ENCODE data around the gene FAM237A. TPM values are rescaled to one million over a fixed set of nuclear protein-coding genes. Genes with fewer than 3 reads are reported as not detected.

Gene FAM237A
- total and polyA plus RNA-seq, 11 donors = 0.56 to 3.4 (median 1.4) TPM; not detected in 8

DNA sequence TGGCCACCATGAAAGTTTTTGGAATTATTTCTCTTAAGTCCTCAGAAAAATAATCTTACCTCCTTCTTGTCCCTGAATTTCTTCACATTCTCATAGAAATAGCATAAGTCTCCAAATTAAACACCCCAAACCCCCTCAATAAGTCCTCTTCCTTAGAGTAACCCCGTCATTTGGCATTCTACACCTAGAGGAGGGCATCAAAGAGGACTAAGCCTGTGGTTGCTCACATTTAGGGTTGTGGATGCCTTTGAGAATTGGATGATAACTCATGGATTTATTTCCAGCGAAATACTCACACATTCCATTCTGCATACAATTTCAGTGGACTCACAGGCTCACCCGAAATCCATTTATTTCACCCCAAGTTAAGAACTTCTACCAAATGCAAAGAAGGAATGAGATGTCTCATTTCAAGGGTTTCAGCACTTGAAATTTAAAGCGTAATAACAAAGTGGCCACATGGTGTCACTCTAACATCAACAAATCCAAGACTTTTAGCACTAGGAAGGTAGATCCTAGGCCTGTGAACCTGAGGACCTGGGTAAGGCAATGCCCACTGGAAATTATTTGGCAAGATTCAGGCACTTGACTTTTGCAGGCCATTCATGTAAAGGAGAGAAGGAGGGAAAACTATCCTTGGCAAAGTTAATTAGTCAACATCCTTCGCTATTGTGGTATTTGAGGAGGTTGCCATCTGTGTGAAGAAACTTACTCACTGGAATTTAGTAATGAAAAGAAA, 51.3 kb downstream of the FAM237A start:
- Histone ChIP-seq H3K27ac (no peak overlapping the region), H3K4me3 (no peak overlapping the region), H3K9me3 (no peaks in the 10 kb centered on the region), H3K36me3 (no peaks in the 10 kb centered on the region), H3K27me3 (peaks cover 0 to 5% (median 0%) of the 10 kb centered on the region in 9 donors), H3K4me1 (no peaks in the 10 kb centered on the region)
- WGBS, 4 donors = 25 to 30% (median 26%) methylated on average over 5 of the region's 5 CpGs
- peak in 3 of 4 donors; percentile 60 to 74 (median 67) for ATAC-seq
- DNase-seq = no peak
- TF ChIP-seq, protein P1, sequence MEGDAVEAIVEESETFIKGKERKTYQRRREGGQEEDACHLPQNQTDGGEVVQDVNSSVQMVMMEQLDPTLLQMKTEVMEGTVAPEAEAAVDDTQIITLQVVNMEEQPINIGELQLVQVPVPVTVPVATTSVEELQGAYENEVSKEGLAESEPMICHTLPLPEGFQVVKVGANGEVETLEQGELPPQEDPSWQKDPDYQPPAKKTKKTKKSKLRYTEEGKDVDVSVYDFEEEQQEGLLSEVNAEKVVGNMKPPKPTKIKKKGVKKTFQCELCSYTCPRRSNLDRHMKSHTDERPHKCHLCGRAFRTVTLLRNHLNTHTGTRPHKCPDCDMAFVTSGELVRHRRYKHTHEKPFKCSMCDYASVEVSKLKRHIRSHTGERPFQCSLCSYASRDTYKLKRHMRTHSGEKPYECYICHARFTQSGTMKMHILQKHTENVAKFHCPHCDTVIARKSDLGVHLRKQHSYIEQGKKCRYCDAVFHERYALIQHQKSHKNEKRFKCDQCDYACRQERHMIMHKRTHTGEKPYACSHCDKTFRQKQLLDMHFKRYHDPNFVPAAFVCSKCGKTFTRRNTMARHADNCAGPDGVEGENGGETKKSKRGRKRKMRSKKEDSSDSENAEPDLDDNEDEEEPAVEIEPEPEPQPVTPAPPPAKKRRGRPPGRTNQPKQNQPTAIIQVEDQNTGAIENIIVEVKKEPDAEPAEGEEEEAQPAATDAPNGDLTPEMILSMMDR (IDR thresholded peaks at IDR 0.05) = peak; percentile 48 to 78 (median 62)
- no peak for TF ChIP-seq POLR2A (IDR thresholded peaks at IDR 0.05)
- intact Hi-C loops (cut with DNase I) = loop anchor here (2.0 to 10.0 kb wide), 9 partner anchors 74 to 784 kb away; partner anchors contain the start of genes FASTKD2 (in 1 of the 10) and MDH1B (in 1 of the 10)

DNA sequence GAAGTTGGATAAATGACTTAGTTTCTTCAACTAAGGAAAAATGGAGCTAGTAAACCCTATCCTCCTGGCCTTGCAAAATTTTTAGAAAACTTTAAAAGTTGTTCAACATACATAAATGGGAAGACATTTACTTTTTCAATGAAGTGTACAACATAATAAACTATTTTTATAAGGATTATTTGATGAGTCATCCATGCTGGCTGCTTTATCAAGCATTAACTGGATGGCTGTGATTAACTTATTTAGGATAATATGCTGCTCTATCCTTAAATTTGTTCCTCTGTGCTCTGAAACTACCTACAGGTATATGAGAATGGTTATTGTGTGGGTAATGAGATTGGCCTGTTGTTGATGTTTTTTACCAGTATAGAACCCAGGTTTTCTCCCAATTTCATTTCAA, 54.6 kb downstream of the FAM237A start:
- ATAC-seq (no peak), DNase-seq (no peak)
- intact Hi-C loops (cut with DNase I) = loop anchor here in 4 of 10 donors (5.0 to 10.0 kb wide), 3 partner anchors 80 to 778 kb away; no protein-coding TSS in a partner anchor
- no peaks in the 10 kb centered on the region for H3K9me3 ChIP-seq
- peaks cover 0 to 14% (median 0%) of the 10 kb centered on the region in 9 donors for H3K27me3 ChIP-seq
- H3K4me3 ChIP-seq = no peak overlapping the region
- H3K27ac ChIP-seq = no peak overlapping the region
- no peaks in the 10 kb centered on the region for H3K4me1 ChIP-seq
- H3K36me3 ChIP-seq = no peaks in the 10 kb centered on the region
- no peak for TF ChIP-seq POLR2A (IDR thresholded peaks at IDR 0.05)
- TF ChIP-seq, protein P1 (IDR thresholded peaks at IDR 0.05) = no peak

DNA sequence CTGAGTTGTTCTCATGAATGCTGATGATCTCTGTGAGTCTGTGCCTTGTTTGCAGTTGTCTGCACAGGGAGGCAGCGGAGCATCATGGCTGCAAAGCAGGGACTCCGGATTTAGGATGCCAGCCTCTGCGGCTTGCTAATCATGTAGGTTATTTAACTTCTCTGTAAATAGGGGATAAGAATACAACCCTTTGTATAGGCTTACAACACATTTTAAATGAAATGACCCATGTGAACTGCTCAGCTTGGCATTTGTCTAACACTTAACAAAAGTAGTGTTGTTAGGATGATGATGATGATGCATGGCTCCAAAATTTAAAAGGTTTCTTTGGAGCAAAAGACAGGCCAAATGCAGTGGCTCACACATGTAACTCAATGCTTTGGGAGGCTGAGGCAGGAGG, 56.5 kb downstream of the FAM237A start:
- Histone ChIP-seq H3K4me3 (no peak overlapping the region), H3K27me3 (peaks cover 0 to 16% (median 0%) of the 10 kb centered on the region in 9 donors), H3K27ac (no peak overlapping the region), H3K36me3 (no peaks in the 10 kb centered on the region), H3K4me1 (no peaks in the 10 kb centered on the region), H3K9me3 (no peaks in the 10 kb centered on the region)
- DNase-seq (no peak), ATAC-seq (no peak)
- TF ChIP-seq POLR2A (IDR thresholded peaks at IDR 0.05) = no peak
- 60 to 89% (median 87%) methylated on average over 3 of the region's 3 CpGs for WGBS, 4 donors
- intact Hi-C loops (cut with DNase I) = loop anchor here in 4 of 10 donors (5.0 to 10.0 kb wide), 3 partner anchors 78 to 776 kb away; no protein-coding TSS in a partner anchor

Other genes with a start within 250 kb of the FAM237A start
- gene ADAM23, start 199.0 kb upstream of the FAM237A start, total RNA-seq = 10 to 100 TPM; 36.0 to 87.4 (median 71.3) TPM
- gene ADAM23, start 199.0 kb upstream of the FAM237A start, polyA plus RNA-seq = 10 to 100 TPM; 18.6 to 34.1 TPM
- gene DYTN, start 75.9 kb downstream of the FAM237A start, total RNA-seq = not detected
- gene DYTN, start 75.9 kb downstream of the FAM237A start, polyA plus RNA-seq = not detected
- 1 to 10 TPM in 5 of 9 donors, under 1 TPM in 4; 0.30 to 2.0 (median 1.1) TPM for gene MDH1B, start 122.8 kb downstream of the FAM237A start, total RNA-seq
- gene MDH1B, start 122.8 kb downstream of the FAM237A start, polyA plus RNA-seq = under 1 TPM; 0.33 to 0.53 TPM
- gene FASTKD2, start 123.1 kb downstream of the FAM237A start, total RNA-seq = 10 to 100 TPM; 32.6 to 48.0 (median 42.4) TPM
- 10 to 100 TPM; 10.9 to 42.2 TPM for gene FASTKD2, start 123.1 kb downstream of the FAM237A start, polyA plus RNA-seq

Data from heart left ventricle (tissue), 16 donors.